ENCODE results near the gene POLR2F.

POLR2F gene

GRCh38 chr22:37959231-37959825 is 5.8 kb downstream of the POLR2F start:
- TF ChIP-seq, protein P1, sequence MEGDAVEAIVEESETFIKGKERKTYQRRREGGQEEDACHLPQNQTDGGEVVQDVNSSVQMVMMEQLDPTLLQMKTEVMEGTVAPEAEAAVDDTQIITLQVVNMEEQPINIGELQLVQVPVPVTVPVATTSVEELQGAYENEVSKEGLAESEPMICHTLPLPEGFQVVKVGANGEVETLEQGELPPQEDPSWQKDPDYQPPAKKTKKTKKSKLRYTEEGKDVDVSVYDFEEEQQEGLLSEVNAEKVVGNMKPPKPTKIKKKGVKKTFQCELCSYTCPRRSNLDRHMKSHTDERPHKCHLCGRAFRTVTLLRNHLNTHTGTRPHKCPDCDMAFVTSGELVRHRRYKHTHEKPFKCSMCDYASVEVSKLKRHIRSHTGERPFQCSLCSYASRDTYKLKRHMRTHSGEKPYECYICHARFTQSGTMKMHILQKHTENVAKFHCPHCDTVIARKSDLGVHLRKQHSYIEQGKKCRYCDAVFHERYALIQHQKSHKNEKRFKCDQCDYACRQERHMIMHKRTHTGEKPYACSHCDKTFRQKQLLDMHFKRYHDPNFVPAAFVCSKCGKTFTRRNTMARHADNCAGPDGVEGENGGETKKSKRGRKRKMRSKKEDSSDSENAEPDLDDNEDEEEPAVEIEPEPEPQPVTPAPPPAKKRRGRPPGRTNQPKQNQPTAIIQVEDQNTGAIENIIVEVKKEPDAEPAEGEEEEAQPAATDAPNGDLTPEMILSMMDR (IDR thresholded peaks at IDR 0.05): no peak
- no peak for TF ChIP-seq ZFX (IDR thresholded peaks at IDR 0.05; ENCODE audit: borderline replicate concordance)

GRCh38 chr22:37961062-37961461 is 7.6 kb downstream of the POLR2F start:
- no peak for TF ChIP-seq ZFX (IDR thresholded peaks at IDR 0.05; ENCODE audit: borderline replicate concordance)
- TF ChIP-seq, protein P1 (IDR thresholded peaks at IDR 0.05): no peak
- H3K27ac ChIP-seq: no peak overlapping the region

More at GRCh38 chr22:37959231-37959825, 5.8 kb downstream of the POLR2F start:
- H3K27ac ChIP-seq: no peak overlapping the region

DNA sequence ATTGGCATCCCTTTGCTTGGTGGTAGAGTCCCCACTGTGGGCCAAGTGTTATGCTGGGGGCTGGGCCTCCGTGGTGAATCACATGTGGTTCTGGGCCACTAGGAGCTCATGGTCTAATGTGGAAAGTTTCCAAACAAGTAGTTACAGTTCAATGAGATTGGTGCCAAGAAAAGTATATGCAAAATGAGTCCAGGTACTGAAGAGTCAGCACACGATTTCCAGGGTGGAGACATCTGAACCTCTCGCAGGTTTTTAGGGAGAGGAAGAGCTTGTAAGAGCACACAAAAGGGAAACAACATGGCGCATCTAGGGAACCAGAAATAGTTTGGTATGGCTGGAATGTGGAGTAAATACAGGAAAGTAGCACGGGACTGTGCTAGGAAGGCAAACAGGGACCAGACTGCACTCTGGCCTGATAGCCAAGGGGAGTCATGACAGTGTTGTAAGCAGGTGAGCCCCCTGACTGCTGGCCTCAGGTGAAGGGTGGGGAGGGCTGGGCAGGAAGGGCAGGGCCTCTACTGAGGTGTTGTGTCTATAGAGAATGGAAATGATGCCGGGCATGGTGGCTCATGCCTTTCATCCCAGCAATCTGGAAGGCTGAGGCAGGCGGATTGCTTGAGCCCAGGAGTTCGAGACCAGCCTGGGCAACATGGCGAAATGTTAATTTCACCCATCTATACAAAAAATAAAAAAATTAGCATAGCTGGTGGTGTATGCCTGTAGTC is 12.6 kb downstream of the POLR2F start:
- no peak overlapping the region for H3K27ac ChIP-seq
- TF ChIP-seq ZFX (IDR thresholded peaks at IDR 0.05; ENCODE audit: borderline replicate concordance): no peak
- TF ChIP-seq, protein P1 (IDR thresholded peaks at IDR 0.05): no peak

- no peak overlapping the region for H3K27ac ChIP-seq
- no peak for TF ChIP-seq ZFX (IDR thresholded peaks at IDR 0.05; ENCODE audit: borderline replicate concordance)
- TF ChIP-seq, protein P1 (IDR thresholded peaks at IDR 0.05): no peak
Observed at GRCh38 chr22:37967147-37967546, 13.6 kb downstream of the POLR2F start.

DNA sequence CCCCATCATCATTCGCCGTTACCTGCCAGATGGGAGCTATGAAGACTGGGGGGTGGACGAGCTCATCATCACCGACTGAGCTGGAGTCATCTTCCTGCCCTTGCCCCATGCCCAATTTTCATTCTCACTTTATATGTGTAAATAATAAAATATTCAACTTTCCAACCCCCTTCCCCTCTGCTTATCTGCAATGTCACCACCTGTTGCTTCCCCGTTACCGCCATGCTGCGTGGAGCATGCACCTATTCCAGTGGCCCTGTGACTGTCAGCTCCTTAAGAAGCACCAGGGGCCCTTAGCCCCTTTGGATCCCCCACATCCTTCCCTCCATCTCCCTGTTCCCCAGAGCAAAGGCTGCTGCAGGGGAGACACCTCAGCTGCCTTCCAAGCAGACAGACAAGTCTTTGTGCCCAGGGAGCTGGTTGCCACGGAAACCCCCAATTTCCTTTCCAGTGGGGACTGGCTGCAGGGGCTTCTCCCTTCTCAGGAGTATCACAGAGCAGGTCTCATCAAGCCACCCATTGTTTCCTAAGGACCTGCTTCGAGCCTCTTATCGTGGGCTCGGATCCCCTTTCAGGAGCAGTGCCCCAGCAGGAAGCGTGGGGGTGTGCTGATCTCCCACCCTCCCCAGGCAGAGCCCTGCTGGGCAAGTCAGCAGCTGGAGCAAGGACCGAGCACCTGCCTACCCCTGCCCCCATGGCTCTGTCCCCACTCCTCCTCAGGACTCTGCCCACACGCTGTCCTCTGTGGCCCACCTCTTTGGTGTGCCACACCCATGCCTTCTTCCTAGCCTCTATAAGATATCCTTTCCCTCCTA is 14.3 kb downstream of the POLR2F start:
- H3K27ac ChIP-seq: no peak overlapping the region
- TF ChIP-seq, protein P1 (IDR thresholded peaks at IDR 0.05): no peak

DNA sequence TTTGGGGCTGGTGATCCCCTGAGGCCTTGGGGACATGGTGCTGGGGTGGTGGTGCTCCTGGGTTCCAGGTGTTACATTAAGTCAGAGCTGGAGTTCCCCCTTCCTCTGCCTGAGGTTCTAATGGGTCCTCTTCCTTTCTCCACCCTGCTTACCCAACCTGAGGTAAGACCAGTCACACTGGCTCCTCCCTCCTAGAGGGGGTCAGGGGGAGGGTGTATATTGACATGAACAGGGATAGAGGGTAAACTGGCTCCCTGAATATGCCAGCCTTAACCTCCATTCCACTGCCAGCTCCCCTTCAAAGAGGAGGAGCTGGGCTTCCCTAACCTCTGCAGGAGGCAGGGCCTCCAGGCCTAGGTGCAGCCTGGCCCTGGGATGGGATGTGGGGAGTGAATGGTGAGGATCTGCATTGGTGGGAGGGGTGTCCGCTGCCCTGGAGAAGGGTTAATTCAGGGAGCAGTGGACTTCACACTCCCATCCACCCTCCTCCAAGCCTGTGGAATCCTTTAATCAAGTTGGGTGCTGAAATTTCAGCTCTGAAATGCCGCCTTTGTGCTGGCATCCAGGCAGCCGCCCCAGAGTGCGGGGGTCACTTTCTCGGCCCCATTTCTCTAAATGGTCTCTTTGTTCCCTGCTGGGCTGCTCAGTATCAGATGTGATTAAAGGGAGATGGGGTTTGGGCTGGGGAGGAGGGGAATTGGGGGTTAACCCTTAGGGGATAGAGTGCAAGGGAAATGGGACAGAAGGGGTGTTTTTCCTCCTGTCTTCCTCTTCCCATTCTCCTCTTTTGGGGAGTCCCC is 15.2 kb downstream of the POLR2F start:
- no peak for TF ChIP-seq ZFX (IDR thresholded peaks at IDR 0.05; ENCODE audit: borderline replicate concordance)
- TF ChIP-seq, protein P1 (IDR thresholded peaks at IDR 0.05): no peak
- H3K27ac ChIP-seq: no peak overlapping the region

All from 22Rv1 (cell line).